Activated CD8-positive, alpha-beta memory T cell treated with anti-CD3 and anti-CD28 coated beads, Interleukin-2, amount 50 U/mL, for 24 hours (primary cell): ENCODE results near the gene OAS3.
"Not testable (repeated sequence)": the region's sequence is repeated elsewhere in the genome, so short reads cannot be mapped to it uniquely, and the experiment has no call there.

Experiments
- DNase-seq: peaks from one replicate; pipeline ENCODE4 v3.0.0-alpha.2; 2020; ENCODE audit errors: extremely low read depth

Gene OAS3

GRCh38 chr12:112980491-112981158 is 42.4 kb downstream of the OAS3 start:
- no peak for DNase-seq

- no peak for DNase-seq
Observed at GRCh38 chr12:112985642-112986290, 47.5 kb downstream of the OAS3 start.

- DNase-seq, result no peak
Observed at GRCh38 chr12:112986291-112986800, 48.1 kb downstream of the OAS3 start.

GRCh38 chr12:112987561-112987960 is 49.3 kb downstream of the OAS3 start:
- no peak for DNase-seq

- DNase-seq, result no peak
Observed at GRCh38 chr12:112988224-112988623, 50.0 kb downstream of the OAS3 start.

- not testable (repeated sequence) for DNase-seq
Observed at GRCh38 chr12:112988823-112989385, 50.6 kb downstream of the OAS3 start.

GRCh38 chr12:112989806-112990205 is 51.5 kb downstream of the OAS3 start:
- no peak for DNase-seq

- DNase-seq, result no peak
Observed at GRCh38 chr12:112992541-112993398, 54.5 kb downstream of the OAS3 start.

GRCh38 chr12:112995008-112995407 is 56.7 kb downstream of the OAS3 start:
- no peak for DNase-seq

GRCh38 chr12:112996501-112996900 is 58.2 kb downstream of the OAS3 start:
- DNase-seq, result no peak

GRCh38 chr12:112997506-112997905 is 59.2 kb downstream of the OAS3 start:
- no peak for DNase-seq

GRCh38 chr12:112998987-112999767 is 60.9 kb downstream of the OAS3 start:
- no peak for DNase-seq

- no peak for DNase-seq
Observed at GRCh38 chr12:113000433-113000832, 62.2 kb downstream of the OAS3 start.

- DNase-seq, result no peak
Observed at GRCh38 chr12:113002155-113002554, 63.9 kb downstream of the OAS3 start.

GRCh38 chr12:113002676-113003075 is 64.4 kb downstream of the OAS3 start:
- DNase-seq, result no peak

GRCh38 chr12:113003636-113004035 is 65.4 kb downstream of the OAS3 start:
- no peak for DNase-seq

GRCh38 chr12:113005762-113006161 is 67.5 kb downstream of the OAS3 start:
- no peak for DNase-seq

GRCh38 chr12:113006206-113006605 is 67.9 kb downstream of the OAS3 start:
- no peak for DNase-seq

- DNase-seq, result no peak
Observed at GRCh38 chr12:113006641-113007040, 68.4 kb downstream of the OAS3 start.

GRCh38 chr12:113007166-113007565 is 68.9 kb downstream of the OAS3 start:
- DNase-seq, result no peak

- DNase-seq, result no peak
Observed at GRCh38 chr12:113010701-113011100, 72.4 kb downstream of the OAS3 start.
